Endothelial cell of umbilical vein (primary cell): ENCODE results near the gene CDC42EP3. TPM values are rescaled to one million over a fixed set of nuclear protein-coding genes. Genes with fewer than 3 reads are reported as not detected.

Experiments used
- BruUV-seq: library from RNA; stranded (reverse); fragments of 400-500 nt; replicated peaks from 2 replicates; lab custom pipeline; 2021; lab: Mats Ljungman, UMichigan
- CTCF ChIA-PET: fragments of 300-600, 350-600 bp; sonication (Branson Sonifier 250); formaldehyde crosslinking; loops from one replicate; lab custom pipeline; 2021; ENCODE audit warnings: antibody characterized with exemption, inconsistent platforms; lab: Charles Lee
- POLR2A ChIA-PET: fragments of 300-600, 350-600 bp; sonication (Branson Sonifier 250); formaldehyde crosslinking; loops from one replicate; lab custom pipeline; 2021; ENCODE audit warnings: antibody characterized with exemption, inconsistent platforms; lab: Charles Lee
- DNase-seq: peaks from one replicate; pipeline ENCODE4 v3.0.0-alpha.2; 2011; ENCODE audit warnings: low read depth, low spot score
- FAIRE-seq: peaks from 2 replicates; lab custom pipeline; 2011; peaks lifted over from hg19 to GRCh38; lab: Jason Lieb, UNC
- H2AFZ ChIP-seq: 2 replicates; pipeline ENCODE4 v1.6.0; 2012; ENCODE audit warnings: low read depth, low read length, control low read depth, inconsistent platforms
- H3K27ac ChIP-seq: 2 replicates; pipeline ENCODE4 v1.5.1; 2011; ENCODE audit warnings: low read depth, mild to moderate bottlenecking, control low read depth, low read length, moderate library complexity; ENCODE audit not compliant: insufficient read depth
- H3K27me3 ChIP-seq, 2 experiments: 2 replicates each; pipeline versions ENCODE4 v1.6.0 to v1.6.1; 2011; ENCODE audit warnings: low read length in 2 of 2, mixed read lengths in 1 of 2; ENCODE audit not compliant: control insufficient read depth in 2 of 2, insufficient read depth in 2 of 2
- H3K36me3 ChIP-seq, 2 experiments: 2 replicates in 1 of 2; 3 replicates in 1 of 2; pipeline ENCODE4 v1.5.1; 2011; ENCODE audit warnings: low read length in 2 of 2, mild to moderate bottlenecking in 1 of 2, moderate library complexity in 1 of 2; ENCODE audit not compliant: control insufficient read depth in 2 of 2, insufficient read depth in 2 of 2; ENCODE audit errors: extremely low read depth in 1 of 2
- H3K4me1 ChIP-seq: 3 replicates; pipeline ENCODE4 v1.5.1; 2011; ENCODE audit warnings: mild to moderate bottlenecking, low read length; ENCODE audit not compliant: control insufficient read depth, insufficient read depth; ENCODE audit errors: extremely low read depth
- H3K4me2 ChIP-seq: 2 replicates; pipeline ENCODE4 v1.6.1; 2011; ENCODE audit warnings: low read length, control low read depth, mixed read lengths; ENCODE audit not compliant: insufficient read depth
- H3K4me3 ChIP-seq, 3 experiments: fragments of 200-600 bp in 1 of 3; sonication (generic), shearing (Covaris generic) in 1 of 3; replicated peaks in 1 of 3; 2 replicates each; pipeline ENCODE4 v1.5.1; 2011 to 2016; ENCODE audit warnings: control low read depth in 3 of 3, low read length in 3 of 3, mild to moderate bottlenecking in 2 of 3, inconsistent platforms in 1 of 3, low read depth in 1 of 3, moderate library complexity in 1 of 3; ENCODE audit not compliant: insufficient read depth in 1 of 3
- H3K79me2 ChIP-seq: 2 replicates; pipeline ENCODE4 v1.6.0; 2012; ENCODE audit warnings: low read length, inconsistent platforms; ENCODE audit not compliant: control insufficient read depth, insufficient read depth
- H3K9ac ChIP-seq: replicated peaks from 2 replicates; pipeline ENCODE3; 2011; ENCODE audit warnings: low read length, control low read depth; ENCODE audit not compliant: insufficient read depth; ENCODE audit errors: extremely low read depth
- H3K9me1 ChIP-seq: replicated peaks from 3 replicates; pipeline ENCODE4 v1.6.0; 2011; ENCODE audit warnings: mild to moderate bottlenecking, low read length; ENCODE audit not compliant: control insufficient read depth, insufficient read depth; ENCODE audit errors: extremely low read depth
- H3K9me3 ChIP-seq: replicated peaks from 2 replicates; pipeline ENCODE4 v1.5.1; 2012; ENCODE audit warnings: low read length, inconsistent platforms; ENCODE audit not compliant: control insufficient read depth, insufficient read depth
- H4K20me1 ChIP-seq: replicated peaks from 2 replicates; pipeline ENCODE3; 2011; ENCODE audit warnings: mild to moderate bottlenecking, low read length; ENCODE audit not compliant: control insufficient read depth, insufficient read depth; ENCODE audit errors: extremely low read depth
- EZH2 ChIP-seq: IDR thresholded peaks from 2 replicates; pipeline ENCODE4 v1.6.1; 2012; ENCODE audit warnings: borderline replicate concordance, low read depth, mild to moderate bottlenecking, moderate library complexity, low read length, inconsistent platforms; ENCODE audit not compliant: severe bottlenecking
- FOS ChIP-seq: IDR thresholded peaks from 2 replicates; pipeline ENCODE4 v1.6.1; 2011; ENCODE audit warnings: mild to moderate bottlenecking, low read length, moderate library complexity, borderline replicate concordance; ENCODE audit not compliant: insufficient read depth
- GATA2 ChIP-seq: IDR thresholded peaks from 2 replicates; pipeline ENCODE4 v1.7.0; 2011; ENCODE audit warnings: low read depth, mild to moderate bottlenecking, moderate library complexity, mixed read lengths, low read length; ENCODE audit not compliant: insufficient read length, insufficient read depth
- JUN ChIP-seq: IDR thresholded peaks from 2 replicates; pipeline ENCODE4 v1.6.1; 2011; ENCODE audit warnings: borderline replicate concordance, low read depth; ENCODE audit not compliant: insufficient read length, insufficient read depth
- MYC ChIP-seq: IDR thresholded peaks from one replicate; pipeline ENCODE4 v1.6.1; 2011; ENCODE audit warnings: mild to moderate bottlenecking, low read depth, low read length
- POLR2A ChIP-seq: IDR thresholded peaks from 2 replicates; pipeline ENCODE4 v1.6.1; 2012; ENCODE audit warnings: low read depth, mild to moderate bottlenecking, control low read depth, low read length
- POLR2AphosphoS5 ChIP-seq: IDR thresholded peaks from 2 replicates; pipeline ENCODE4 v1.6.1; 2012; ENCODE audit warnings: low read depth, mild to moderate bottlenecking, control low read depth, low read length, moderate library complexity; ENCODE audit not compliant: insufficient read depth
- dilution Hi-C: fragments of 300-500 bp; cut with MboI; formaldehyde crosslinking; loops from one replicate; pipeline ENCODE4 v1.15.0; 2019; ENCODE audit warnings: low sequenced_read_pairs; ENCODE audit not compliant: extremely low pct_ligation_motif_present
- intact Hi-C: fragments of 100-400 bp; cut with micrococcal nuclease; formaldehyde crosslinking; loops from one replicate; pipeline ENCODE4 v1.10.0; 2022
- polyA plus RNA-seq, 4 experiments: library from polyadenylated mRNA; depleted of rRNA in 3 of 4; stranded (reverse) in 3 of 4; unstranded in 1 of 4; fragments of >200 nt; gene quantifications; 2 replicates each; pipeline versions ENCODE4 v1.2.1 to v1.2.3, GENCODE V29; 2011 to 2012; ENCODE audit warnings: missing spikeins in 1 of 4
- total RNA-seq: library from RNA; stranded (reverse); gene quantifications from 2 replicates; pipeline ENCODE4 v1.2.3, GENCODE V29; 2021
- TF ChIP-seq, protein P1 (sequence below), 2 donors: IDR thresholded peaks; 1 replicate in 1 of 2; 2 replicates in 1 of 2; pipeline ENCODE4 v1.5.1; 2011; ENCODE audit warnings: low read length in 2 of 2, mild to moderate bottlenecking in 2 of 2, moderate library complexity in 2 of 2, control low read depth in 1 of 2, inconsistent platforms in 1 of 2, low read depth in 1 of 2; ENCODE audit not compliant: insufficient read depth in 1 of 2; ENCODE audit errors: extremely low read depth in 1 of 2
- TF ChIP-seq, protein P2 (sequence below): IDR thresholded peaks from 2 replicates; pipeline ENCODE4 v1.6.1; 2011; ENCODE audit not compliant: insufficient read depth, insufficient read length

CDC42EP3 gene
- total and polyA plus RNA-seq, 2 donors (not counting 3 experiments of a cell fraction or from before 2014, with no cell fraction given), result 14.6 to 54.7 TPM

DNA sequence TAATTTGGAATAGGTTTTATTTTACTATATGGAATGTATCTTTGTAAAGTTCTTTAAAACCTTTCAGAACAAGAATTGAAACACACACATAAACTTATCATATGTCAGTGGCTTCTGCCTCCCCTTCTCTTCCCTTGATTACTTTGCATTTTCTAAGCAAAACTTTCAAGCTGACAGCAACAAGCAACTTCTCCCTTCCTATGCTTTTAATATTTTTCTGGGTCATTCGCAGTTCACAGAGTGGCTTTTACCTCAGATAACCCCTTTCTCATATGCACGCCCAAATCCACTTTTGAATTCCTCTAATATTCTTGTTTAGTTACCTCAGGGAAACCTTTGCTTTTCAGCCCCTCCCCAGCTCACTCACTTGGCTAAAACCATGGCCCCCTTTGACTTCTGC, 36.7 kb upstream of the CDC42EP3 start:
- no peaks in the 10 kb centered on the region for H3K9me3 ChIP-seq
- H3K27me3 ChIP-seq, result no peaks in the 10 kb centered on the region
- no peak overlapping the region for H3K9ac ChIP-seq
- no peak overlapping the region for H3K4me3 ChIP-seq
- no peaks in the 10 kb centered on the region for H3K9me1 ChIP-seq
- TF ChIP-seq GATA2 (no peak), JUN (no peak), FOS (no peak), MYC (no peak), EZH2 (no peak), POLR2A (no peak), POLR2AphosphoS5 (no peak)
- TF ChIP-seq, protein P1, sequence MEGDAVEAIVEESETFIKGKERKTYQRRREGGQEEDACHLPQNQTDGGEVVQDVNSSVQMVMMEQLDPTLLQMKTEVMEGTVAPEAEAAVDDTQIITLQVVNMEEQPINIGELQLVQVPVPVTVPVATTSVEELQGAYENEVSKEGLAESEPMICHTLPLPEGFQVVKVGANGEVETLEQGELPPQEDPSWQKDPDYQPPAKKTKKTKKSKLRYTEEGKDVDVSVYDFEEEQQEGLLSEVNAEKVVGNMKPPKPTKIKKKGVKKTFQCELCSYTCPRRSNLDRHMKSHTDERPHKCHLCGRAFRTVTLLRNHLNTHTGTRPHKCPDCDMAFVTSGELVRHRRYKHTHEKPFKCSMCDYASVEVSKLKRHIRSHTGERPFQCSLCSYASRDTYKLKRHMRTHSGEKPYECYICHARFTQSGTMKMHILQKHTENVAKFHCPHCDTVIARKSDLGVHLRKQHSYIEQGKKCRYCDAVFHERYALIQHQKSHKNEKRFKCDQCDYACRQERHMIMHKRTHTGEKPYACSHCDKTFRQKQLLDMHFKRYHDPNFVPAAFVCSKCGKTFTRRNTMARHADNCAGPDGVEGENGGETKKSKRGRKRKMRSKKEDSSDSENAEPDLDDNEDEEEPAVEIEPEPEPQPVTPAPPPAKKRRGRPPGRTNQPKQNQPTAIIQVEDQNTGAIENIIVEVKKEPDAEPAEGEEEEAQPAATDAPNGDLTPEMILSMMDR (IDR thresholded peaks at IDR 0.05; ENCODE audit: extremely low read depth in 1 of 2, insufficient read depth in 1 of 2, low read depth in 1 of 2, low read length in 2 of 2), result no peak
- TF ChIP-seq, protein P2, sequence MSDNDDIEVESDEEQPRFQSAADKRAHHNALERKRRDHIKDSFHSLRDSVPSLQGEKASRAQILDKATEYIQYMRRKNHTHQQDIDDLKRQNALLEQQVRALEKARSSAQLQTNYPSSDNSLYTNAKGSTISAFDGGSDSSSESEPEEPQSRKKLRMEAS, result no peak
- no peaks in the 10 kb centered on the region for H3K79me2 ChIP-seq
- H3K36me3 ChIP-seq, result no peaks in the 10 kb centered on the region
- H4K20me1 ChIP-seq, result no peaks in the 10 kb centered on the region
- POLR2A ChIA-PET, result no interaction called here
- FAIRE-seq (no peak), DNase-seq (no peak)
- no peak overlapping the region for H3K4me2 ChIP-seq
- BruUV-seq, result no TSS peak
- H3K27ac ChIP-seq, result no peak overlapping the region
- H3K4me1 ChIP-seq, result peaks cover 12% of the 10 kb centered on the region
- no peak overlapping the region for H2AFZ ChIP-seq
- dilution Hi-C loops, result no loop called here
- intact Hi-C loops, result no loop called here
- CTCF ChIA-PET, result interaction anchor here (1.4 kb wide), 1 partner anchor 124 kb away, joined by 3 read pairs; no protein-coding TSS in a partner anchor
